Right atrium auricular region (tissue), 2 donors: ENCODE results near the gene SHROOM2. TPM values are rescaled to one million over a fixed set of nuclear protein-coding genes. Genes with fewer than 3 reads are reported as not detected.

Source experiments
- DNase-seq: peaks from one replicate; pipeline ENCODE4 v3.0.0-alpha.2; 2019; ENCODE audit warnings: low spot score
- H3K27ac ChIP-seq, 2 donors: fragments of 200-600 bp; sonication (generic); 1 replicate in 1 of 2; 2 replicates in 1 of 2; pipeline ENCODE4 v1.5.1; 2016 to 2019
- H3K27me3 ChIP-seq, 2 donors: fragments of 200-600 bp; sonication (generic); one replicate each; pipeline versions ENCODE4 v1.5.1 to v1.6.0; 2017 to 2019
- H3K36me3 ChIP-seq: fragments of 200-600 bp; sonication (generic); one replicate; pipeline ENCODE4 v1.5.1; 2016
- H3K4me1 ChIP-seq, 2 donors: fragments of 200-600 bp; sonication (generic); one replicate each; pipeline versions ENCODE4 v1.5.1 to v1.6.0; 2017 to 2019
- H3K4me3 ChIP-seq, 2 donors: fragments of 200-600 bp; sonication (generic); 1 replicate in 1 of 2; 2 replicates in 1 of 2; pipeline ENCODE4 v1.5.1; 2017 to 2019; ENCODE audit warnings: mild to moderate bottlenecking in 1 of 2, moderate library complexity in 1 of 2
- H3K9me3 ChIP-seq, 2 donors: fragments of 200-600 bp; sonication (generic); one replicate each; pipeline ENCODE4 v1.5.1; 2019
- total RNA-seq, 2 donors: library from RNA; depleted of rRNA; stranded (reverse); fragments of >200 nt; gene quantifications; one replicate each; pipeline ENCODE4 v1.1.0, GENCODE V29; 2016
- TF ChIP-seq, protein P1 (sequence below), 2 donors: fragments of 200-600 bp; sonication (generic); IDR thresholded peaks; one replicate each; pipeline ENCODE4 v1.5.1; 2019; ENCODE audit warnings: antibody characterized with exemption in 2 of 2

SHROOM2 gene
- total RNA-seq, 2 donors from 2014 or later = 2.7 to 6.4 TPM

DNA sequence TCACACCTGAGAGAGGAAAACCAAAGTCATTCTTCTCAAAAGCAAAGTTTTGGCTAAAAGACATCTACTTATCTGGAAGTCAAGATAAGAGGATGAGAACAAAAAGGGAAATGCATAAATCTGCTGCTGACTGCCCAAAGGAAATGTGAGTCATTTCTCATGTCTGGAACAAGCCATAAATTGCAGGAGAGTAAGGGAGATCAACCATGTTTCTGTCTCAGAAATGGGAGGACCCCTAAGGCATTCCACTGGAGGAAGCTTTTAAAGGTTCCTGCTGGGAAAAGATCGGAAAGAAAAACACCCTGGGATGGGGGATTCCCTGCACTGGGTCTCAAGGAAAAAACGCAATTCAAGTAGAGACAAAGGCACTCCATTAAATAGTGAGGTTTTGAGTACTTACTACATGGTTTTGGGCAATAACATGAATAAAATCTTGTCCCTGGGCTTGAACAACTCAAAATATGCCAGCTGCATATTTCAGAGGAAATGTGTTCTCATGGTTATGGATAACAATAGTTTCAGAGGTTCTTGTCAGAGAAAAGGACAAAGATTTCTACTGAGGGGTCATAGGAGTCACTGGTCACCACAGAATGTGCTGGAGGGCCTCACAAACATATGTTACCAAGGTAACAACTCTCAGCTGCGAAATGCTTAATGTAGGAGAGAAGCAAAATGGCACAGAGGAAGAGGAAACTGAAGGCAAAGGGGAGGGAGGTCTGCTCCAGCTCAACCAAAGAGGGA, 39.9 kb upstream of the SHROOM2 start:
- Histone ChIP-seq H3K27ac (peak overlapping the region in 1 of 2 donors; percentile 3), H3K9me3 (no peaks in the 10 kb centered on the region), H3K4me3 (no peak overlapping the region), H3K36me3 (no peaks in the 10 kb centered on the region), H3K4me1 (no peaks in the 10 kb centered on the region), H3K27me3 (no peaks in the 10 kb centered on the region)
- DNase-seq = no peak
- TF ChIP-seq, protein P1, sequence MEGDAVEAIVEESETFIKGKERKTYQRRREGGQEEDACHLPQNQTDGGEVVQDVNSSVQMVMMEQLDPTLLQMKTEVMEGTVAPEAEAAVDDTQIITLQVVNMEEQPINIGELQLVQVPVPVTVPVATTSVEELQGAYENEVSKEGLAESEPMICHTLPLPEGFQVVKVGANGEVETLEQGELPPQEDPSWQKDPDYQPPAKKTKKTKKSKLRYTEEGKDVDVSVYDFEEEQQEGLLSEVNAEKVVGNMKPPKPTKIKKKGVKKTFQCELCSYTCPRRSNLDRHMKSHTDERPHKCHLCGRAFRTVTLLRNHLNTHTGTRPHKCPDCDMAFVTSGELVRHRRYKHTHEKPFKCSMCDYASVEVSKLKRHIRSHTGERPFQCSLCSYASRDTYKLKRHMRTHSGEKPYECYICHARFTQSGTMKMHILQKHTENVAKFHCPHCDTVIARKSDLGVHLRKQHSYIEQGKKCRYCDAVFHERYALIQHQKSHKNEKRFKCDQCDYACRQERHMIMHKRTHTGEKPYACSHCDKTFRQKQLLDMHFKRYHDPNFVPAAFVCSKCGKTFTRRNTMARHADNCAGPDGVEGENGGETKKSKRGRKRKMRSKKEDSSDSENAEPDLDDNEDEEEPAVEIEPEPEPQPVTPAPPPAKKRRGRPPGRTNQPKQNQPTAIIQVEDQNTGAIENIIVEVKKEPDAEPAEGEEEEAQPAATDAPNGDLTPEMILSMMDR (IDR thresholded peaks at IDR 0.05) = no peak

DNA sequence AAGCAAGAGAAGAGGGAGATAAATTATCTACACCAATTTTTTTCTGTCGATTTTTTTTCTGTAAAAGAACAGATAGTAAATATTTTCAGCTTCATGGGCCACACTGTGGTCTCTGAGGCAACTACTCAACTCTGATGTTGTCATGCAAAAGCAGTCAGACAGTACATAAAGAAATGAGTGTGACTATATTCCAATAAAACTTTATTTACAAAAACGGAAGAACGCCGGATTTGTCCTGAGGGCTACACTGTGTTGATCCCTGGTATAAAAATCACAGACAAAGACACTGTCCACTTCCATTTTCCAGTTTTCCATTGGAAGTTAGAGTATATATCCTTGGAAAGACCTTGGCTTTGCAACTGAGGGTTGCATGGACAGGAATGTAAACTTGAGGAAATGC, 38.6 kb upstream of the SHROOM2 start:
- Histone ChIP-seq H3K4me1 (no peaks in the 10 kb centered on the region), H3K27ac (no peak overlapping the region), H3K4me3 (no peak overlapping the region), H3K27me3 (no peaks in the 10 kb centered on the region), H3K9me3 (no peaks in the 10 kb centered on the region), H3K36me3 (no peaks in the 10 kb centered on the region)
- no peak for DNase-seq
- TF ChIP-seq, protein P1 (IDR thresholded peaks at IDR 0.05) = no peak

DNA sequence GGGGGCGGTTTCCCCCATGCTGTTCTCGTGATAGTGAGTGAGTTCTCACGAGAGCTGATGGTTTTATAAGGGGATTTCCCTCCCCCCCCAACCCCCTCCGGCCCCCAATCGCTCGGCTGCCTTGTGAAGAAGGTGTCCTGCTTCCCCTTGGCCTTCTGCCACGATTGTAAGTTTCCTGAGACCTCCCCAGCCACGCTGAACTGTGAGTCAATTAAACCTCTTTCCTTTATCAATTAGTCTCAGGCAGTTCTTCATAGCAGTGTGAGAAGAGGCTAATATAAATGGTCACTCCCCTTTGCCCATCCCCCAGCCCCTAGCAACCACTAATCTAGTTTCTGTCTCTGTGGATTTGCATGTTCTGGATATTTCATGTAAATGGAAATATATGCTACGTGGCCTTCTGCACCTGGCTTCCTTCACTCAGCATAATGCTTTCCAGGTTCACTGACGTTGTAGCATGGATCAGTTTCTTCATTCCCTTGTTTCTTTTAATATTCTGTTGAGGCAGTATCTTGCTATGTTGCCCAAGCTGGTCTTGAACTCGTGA, 37.0 kb upstream of the SHROOM2 start:
- Histone ChIP-seq H3K36me3 (no peaks in the 10 kb centered on the region), H3K9me3 (no peaks in the 10 kb centered on the region), H3K4me3 (no peak overlapping the region), H3K4me1 (no peaks in the 10 kb centered on the region), H3K27ac (no peak overlapping the region), H3K27me3 (no peaks in the 10 kb centered on the region)
- TF ChIP-seq, protein P1 (IDR thresholded peaks at IDR 0.05) = no peak
- no peak for DNase-seq

DNA sequence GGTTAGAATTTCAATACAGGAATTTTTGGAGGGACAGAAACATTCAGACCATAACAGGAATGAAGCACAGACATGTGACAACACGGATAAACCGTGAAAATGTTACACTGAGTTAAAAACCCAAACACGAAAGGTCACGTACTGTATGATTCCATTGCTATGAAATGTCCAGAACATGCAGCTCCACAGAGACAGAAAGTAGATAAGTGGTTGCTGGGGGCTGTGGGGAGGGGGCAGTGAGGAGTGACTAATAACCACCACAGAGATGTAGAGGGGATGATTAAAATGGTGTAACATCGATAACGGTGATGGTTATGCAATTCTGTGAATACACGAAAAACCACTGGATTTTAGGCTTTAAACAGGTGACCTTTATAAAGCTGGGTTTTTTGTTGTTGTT, 28.9 kb upstream of the SHROOM2 start:
- TF ChIP-seq, protein P1 (IDR thresholded peaks at IDR 0.05) = no peak
- Histone ChIP-seq H3K27me3 (no peaks in the 10 kb centered on the region), H3K36me3 (no peaks in the 10 kb centered on the region), H3K4me1 (no peaks in the 10 kb centered on the region), H3K27ac (no peak overlapping the region), H3K4me3 (no peak overlapping the region), H3K9me3 (peaks cover 0 to 18% of the 10 kb centered on the region in 2 donors)
- no peak for DNase-seq

DNA sequence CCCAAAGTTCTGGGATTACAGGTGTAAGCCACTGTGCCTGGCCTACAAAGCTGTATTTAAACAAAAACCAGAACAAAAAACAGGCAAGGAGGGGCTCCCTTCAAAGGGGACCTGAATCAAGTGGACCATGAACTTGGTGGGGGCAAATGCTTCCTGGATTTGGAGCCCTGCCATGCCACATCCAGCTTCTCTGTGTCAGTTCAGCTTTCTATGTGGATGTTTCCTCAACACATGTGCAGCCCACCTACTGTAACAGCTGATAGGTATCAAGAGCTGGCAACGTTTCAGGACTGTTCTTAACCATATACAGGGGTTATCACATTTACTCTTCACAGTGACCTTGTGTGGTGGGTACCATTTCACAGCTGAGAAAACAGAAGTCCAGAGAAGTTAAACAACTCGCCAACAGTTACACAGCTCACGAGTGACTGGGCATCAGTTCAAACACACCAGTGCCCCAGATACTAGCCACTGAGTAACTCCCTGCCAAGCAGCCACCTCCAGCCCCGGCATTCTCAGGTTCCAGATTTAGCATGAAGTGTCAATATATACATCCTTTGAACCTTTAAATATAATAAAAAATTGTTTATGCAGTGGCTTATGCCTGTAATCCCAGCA, 28.1 kb upstream of the SHROOM2 start:
- no peak overlapping the region for H3K27ac ChIP-seq
- TF ChIP-seq, protein P1 (IDR thresholded peaks at IDR 0.05) = no peak
- H3K36me3 ChIP-seq = no peaks in the 10 kb centered on the region
- no peaks in the 10 kb centered on the region for H3K4me1 ChIP-seq
- no peak overlapping the region for H3K4me3 ChIP-seq
- no peak for DNase-seq
- H3K9me3 ChIP-seq = peaks cover 0 to 18% of the 10 kb centered on the region in 2 donors
- no peaks in the 10 kb centered on the region for H3K27me3 ChIP-seq
